Measurements from ENCODE around the gene CUX1.

DNA sequence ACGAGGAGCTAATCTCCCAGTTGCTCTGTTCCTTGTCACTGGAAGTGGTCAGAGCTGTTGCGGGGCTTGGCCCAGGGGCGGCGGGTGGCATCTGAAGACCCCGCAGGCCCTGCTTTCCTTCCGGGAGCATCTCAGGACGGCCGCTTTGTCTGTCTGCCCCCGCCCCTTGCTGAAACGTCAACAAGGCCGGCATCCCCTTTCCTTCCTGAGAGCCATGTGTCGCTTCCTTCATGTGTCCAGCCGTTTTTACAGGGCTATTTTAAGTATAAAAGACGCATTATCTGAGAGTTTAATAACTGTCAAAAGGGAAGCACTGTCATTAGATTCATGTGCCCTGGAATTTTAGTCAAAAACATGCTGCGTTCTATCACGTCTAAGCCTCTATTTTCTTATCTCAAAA, 110.4 kb downstream of the CUX1 start:
- TF ChIP-seq POLR2A (IDR thresholded peaks at IDR 0.05; ENCODE audit: low read depth, low read length) (no peak), POLR2AphosphoS5 (IDR thresholded peaks at IDR 0.05; ENCODE audit: low read depth, low read length) (no peak)

All from GM12892 (cell line).